ENCODE results near the gene SHANK3.

Gene SHANK3

DNA sequence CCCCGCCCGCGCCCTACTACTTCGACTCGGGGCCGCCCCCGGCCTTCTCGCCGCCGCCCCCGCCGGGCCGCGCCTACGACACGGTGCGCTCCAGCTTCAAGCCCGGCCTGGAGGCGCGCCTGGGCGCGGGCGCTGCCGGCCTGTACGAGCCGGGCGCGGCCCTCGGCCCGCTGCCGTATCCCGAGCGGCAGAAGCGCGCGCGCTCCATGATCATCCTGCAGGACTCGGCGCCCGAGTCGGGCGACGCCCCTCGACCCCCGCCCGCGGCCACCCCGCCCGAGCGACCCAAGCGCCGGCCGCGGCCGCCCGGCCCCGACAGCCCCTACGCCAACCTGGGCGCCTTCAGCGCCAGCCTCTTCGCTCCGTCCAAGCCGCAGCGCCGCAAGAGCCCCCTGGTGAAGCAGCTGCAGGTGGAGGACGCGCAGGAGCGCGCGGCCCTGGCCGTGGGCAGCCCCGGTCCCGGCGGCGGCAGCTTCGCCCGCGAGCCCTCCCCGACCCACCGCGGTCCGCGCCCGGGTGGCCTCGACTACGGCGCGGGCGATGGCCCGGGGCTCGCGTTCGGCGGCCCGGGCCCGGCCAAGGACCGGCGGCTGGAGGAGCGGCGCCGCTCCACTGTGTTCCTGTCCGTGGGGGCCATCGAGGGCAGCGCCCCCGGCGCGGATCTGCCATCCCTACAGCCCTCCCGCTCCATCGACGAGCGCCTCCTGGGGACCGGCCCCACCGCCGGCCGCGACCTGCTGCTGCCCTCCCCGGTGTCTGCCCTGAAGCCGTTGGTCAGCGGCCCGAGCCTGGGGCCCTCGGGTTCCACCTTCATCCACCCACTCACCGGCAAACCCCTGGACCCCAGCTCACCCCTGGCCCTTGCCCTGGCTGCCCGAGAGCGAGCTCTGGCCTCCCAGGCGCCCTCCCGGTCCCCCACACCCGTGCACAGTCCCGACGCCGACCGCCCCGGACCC, 48.0 kb downstream of the SHANK3 start:
- TF ChIP-seq NFIC (IDR thresholded peaks at IDR 0.05) = no peak
- TF ChIP-seq, protein P1, sequence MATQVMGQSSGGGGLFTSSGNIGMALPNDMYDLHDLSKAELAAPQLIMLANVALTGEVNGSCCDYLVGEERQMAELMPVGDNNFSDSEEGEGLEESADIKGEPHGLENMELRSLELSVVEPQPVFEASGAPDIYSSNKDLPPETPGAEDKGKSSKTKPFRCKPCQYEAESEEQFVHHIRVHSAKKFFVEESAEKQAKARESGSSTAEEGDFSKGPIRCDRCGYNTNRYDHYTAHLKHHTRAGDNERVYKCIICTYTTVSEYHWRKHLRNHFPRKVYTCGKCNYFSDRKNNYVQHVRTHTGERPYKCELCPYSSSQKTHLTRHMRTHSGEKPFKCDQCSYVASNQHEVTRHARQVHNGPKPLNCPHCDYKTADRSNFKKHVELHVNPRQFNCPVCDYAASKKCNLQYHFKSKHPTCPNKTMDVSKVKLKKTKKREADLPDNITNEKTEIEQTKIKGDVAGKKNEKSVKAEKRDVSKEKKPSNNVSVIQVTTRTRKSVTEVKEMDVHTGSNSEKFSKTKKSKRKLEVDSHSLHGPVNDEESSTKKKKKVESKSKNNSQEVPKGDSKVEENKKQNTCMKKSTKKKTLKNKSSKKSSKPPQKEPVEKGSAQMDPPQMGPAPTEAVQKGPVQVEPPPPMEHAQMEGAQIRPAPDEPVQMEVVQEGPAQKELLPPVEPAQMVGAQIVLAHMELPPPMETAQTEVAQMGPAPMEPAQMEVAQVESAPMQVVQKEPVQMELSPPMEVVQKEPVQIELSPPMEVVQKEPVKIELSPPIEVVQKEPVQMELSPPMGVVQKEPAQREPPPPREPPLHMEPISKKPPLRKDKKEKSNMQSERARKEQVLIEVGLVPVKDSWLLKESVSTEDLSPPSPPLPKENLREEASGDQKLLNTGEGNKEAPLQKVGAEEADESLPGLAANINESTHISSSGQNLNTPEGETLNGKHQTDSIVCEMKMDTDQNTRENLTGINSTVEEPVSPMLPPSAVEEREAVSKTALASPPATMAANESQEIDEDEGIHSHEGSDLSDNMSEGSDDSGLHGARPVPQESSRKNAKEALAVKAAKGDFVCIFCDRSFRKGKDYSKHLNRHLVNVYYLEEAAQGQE (IDR thresholded peaks at IDR 0.05; ENCODE audit: low read depth) = no peak
- no peak for TF ChIP-seq EP300 (IDR thresholded peaks at IDR 0.05; ENCODE audit: borderline replicate concordance)
- TF ChIP-seq, protein P2, sequence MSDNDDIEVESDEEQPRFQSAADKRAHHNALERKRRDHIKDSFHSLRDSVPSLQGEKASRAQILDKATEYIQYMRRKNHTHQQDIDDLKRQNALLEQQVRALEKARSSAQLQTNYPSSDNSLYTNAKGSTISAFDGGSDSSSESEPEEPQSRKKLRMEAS (IDR thresholded peaks at IDR 0.05) = no peak
- TF ChIP-seq, protein P3, sequence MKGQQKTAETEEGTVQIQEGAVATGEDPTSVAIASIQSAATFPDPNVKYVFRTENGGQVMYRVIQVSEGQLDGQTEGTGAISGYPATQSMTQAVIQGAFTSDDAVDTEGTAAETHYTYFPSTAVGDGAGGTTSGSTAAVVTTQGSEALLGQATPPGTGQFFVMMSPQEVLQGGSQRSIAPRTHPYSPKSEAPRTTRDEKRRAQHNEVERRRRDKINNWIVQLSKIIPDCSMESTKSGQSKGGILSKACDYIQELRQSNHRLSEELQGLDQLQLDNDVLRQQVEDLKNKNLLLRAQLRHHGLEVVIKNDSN (IDR thresholded peaks at IDR 0.05) = no peak
- no peak for TF ChIP-seq ZBTB7A (IDR thresholded peaks at IDR 0.05; ENCODE audit: low read depth)
- TF ChIP-seq TAF1 (IDR thresholded peaks at IDR 0.05; ENCODE audit: low read depth) = no peak
- TF ChIP-seq FOXM1 (IDR thresholded peaks at IDR 0.05; ENCODE audit: borderline replicate concordance, low read depth) = no peak
- no peak for TF ChIP-seq CREB1 (IDR thresholded peaks at IDR 0.05; ENCODE audit: low read depth)
- no peak for TF ChIP-seq RAD21 (IDR thresholded peaks at IDR 0.05; ENCODE audit: low read depth)
- no peak for TF ChIP-seq CEBPB (IDR thresholded peaks at IDR 0.05)
- no peak for TF ChIP-seq EGR1 (IDR thresholded peaks at IDR 0.05)
- no peak for TF ChIP-seq TEAD4 (IDR thresholded peaks at IDR 0.05)
- TF ChIP-seq TCF12 (IDR thresholded peaks at IDR 0.05; ENCODE audit: low read depth) = no peak
- TF ChIP-seq YY1 (IDR thresholded peaks at IDR 0.05; ENCODE audit: low read depth) = no peak

DNA sequence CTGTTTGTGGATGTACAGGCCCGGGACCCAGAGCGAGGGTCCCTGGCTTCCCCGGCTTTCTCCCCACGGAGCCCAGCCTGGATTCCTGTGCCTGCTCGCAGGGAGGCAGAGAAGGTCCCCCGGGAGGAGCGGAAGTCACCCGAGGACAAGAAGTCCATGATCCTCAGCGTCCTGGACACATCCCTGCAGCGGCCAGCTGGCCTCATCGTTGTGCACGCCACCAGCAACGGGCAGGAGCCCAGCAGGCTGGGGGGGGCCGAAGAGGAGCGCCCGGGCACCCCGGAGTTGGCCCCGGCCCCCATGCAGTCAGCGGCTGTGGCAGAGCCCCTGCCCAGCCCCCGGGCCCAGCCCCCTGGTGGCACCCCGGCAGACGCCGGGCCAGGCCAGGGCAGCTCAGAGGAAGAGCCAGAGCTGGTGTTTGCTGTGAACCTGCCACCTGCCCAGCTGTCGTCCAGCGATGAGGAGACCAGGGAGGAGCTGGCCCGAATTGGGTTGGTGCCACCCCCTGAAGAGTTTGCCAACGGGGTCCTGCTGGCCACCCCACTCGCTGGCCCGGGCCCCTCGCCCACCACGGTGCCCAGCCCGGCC, 48.7 kb downstream of the SHANK3 start:
- TF ChIP-seq TEAD4 (IDR thresholded peaks at IDR 0.05) (no peak), YY1 (IDR thresholded peaks at IDR 0.05; ENCODE audit: low read depth) (no peak)

DNA sequence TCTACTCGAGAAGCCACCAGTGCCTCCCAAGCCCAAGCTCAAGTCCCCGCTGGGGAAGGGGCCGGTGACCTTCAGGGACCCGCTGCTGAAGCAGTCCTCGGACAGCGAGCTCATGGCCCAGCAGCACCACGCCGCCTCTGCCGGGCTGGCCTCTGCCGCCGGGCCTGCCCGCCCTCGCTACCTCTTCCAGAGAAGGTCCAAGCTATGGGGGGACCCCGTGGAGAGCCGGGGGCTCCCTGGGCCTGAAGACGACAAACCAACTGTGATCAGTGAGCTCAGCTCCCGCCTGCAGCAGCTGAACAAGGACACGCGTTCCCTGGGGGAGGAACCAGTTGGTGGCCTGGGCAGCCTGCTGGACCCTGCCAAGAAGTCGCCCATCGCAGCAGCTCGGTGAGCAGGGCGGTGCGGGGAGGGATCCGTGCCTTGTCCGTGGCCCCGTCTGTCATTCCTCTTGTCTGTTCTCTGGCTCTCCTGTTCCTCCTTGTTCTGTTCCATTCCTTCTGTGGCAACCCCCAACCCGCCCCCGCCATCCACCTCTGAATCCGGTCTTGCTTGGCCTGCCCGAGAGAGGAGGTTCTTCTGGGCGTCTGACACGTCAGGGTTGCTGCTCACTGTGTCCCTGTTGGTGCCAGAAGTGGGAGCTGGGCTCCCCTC, 49.6 kb downstream of the SHANK3 start:
- TF ChIP-seq, protein P2 (IDR thresholded peaks at IDR 0.05) = no peak
- no peak for TF ChIP-seq TCF12 (IDR thresholded peaks at IDR 0.05; ENCODE audit: low read depth)
- TF ChIP-seq EGR1 (IDR thresholded peaks at IDR 0.05) = no peak
- TF ChIP-seq CEBPB (IDR thresholded peaks at IDR 0.05) = no peak
- TF ChIP-seq RAD21 (IDR thresholded peaks at IDR 0.05; ENCODE audit: low read depth) = no peak
- no peak for TF ChIP-seq NFIC (IDR thresholded peaks at IDR 0.05)
- no peak for TF ChIP-seq EP300 (IDR thresholded peaks at IDR 0.05; ENCODE audit: borderline replicate concordance)
- TF ChIP-seq YY1 (IDR thresholded peaks at IDR 0.05; ENCODE audit: low read depth) = no peak
- TF ChIP-seq, protein P3 (IDR thresholded peaks at IDR 0.05) = no peak
- TF ChIP-seq, protein P1 (IDR thresholded peaks at IDR 0.05; ENCODE audit: low read depth) = no peak
- TF ChIP-seq TAF1 (IDR thresholded peaks at IDR 0.05; ENCODE audit: low read depth) = no peak
- no peak for TF ChIP-seq CREB1 (IDR thresholded peaks at IDR 0.05; ENCODE audit: low read depth)
- no peak for TF ChIP-seq ZBTB7A (IDR thresholded peaks at IDR 0.05; ENCODE audit: low read depth)
- TF ChIP-seq FOXM1 (IDR thresholded peaks at IDR 0.05; ENCODE audit: borderline replicate concordance, low read depth) = no peak
- TF ChIP-seq TEAD4 (IDR thresholded peaks at IDR 0.05) = no peak

All from Ishikawa (cell line).